ENCODE measurements around the gene B3GALNT1. TPM values are rescaled to one million over a fixed set of nuclear protein-coding genes. Genes with fewer than 3 reads are reported as not detected.

The B3GALNT1 gene
- total RNA-seq, 1 experiment from 2014 or later: 9.0 TPM

- no peaks in the 10 kb centered on the region for H3K9me3 Mint-ChIP-seq (ENCODE audit: unreplicated experiment)
- CTCF ChIA-PET: no interaction called here
- POLR2A ChIA-PET: no interaction called here
- Histone ChIP-seq H3K4me1 (no peaks in the 10 kb centered on the region), H3K9me3 (no peaks in the 10 kb centered on the region), H3K4me3 (ENCODE audit: low read depth, low read length) (no peak overlapping the region), H3K36me3 (ENCODE audit: control insufficient read depth, insufficient read depth, low read length) (no peaks in the 10 kb centered on the region), H3K27me3 (replicated peaks; ENCODE audit: control insufficient read depth, insufficient read depth, low read length) (no peaks in the 10 kb centered on the region)
- DNase-seq: no peak
- BruUV-seq (replicated peaks): no TSS peak
- no peaks in the 10 kb centered on the region for H3K27me3 Mint-ChIP-seq (ENCODE audit: insufficient read depth, unreplicated experiment)
- no peak for TF ChIP-seq CTCF (IDR thresholded peaks at IDR 0.05; ENCODE audit: insufficient read depth in 1 of 2, low read depth in 1 of 2, low read length in 1 of 2, severe bottlenecking in 1 of 2, unreplicated experiment in 1 of 2)
- no peak overlapping the region for H3K27ac Mint-ChIP-seq (ENCODE audit: unreplicated experiment)
- no peaks in the 10 kb centered on the region for H3K36me3 Mint-ChIP-seq (ENCODE audit: insufficient read depth, unreplicated experiment)
- no peak overlapping the region for H3K4me3 Mint-ChIP-seq (ENCODE audit: unreplicated experiment)
- intact Hi-C loops (cut with micrococcal nuclease; ENCODE audit: unreplicated experiment): no loop called here
- H3K4me1 Mint-ChIP-seq (ENCODE audit: low read depth, unreplicated experiment): no peaks in the 10 kb centered on the region
Measured at GRCh38 chr3:161072211-161072621, 32.9 kb downstream of the B3GALNT1 start.

- no peak for TF ChIP-seq CTCF (IDR thresholded peaks at IDR 0.05; ENCODE audit: insufficient read depth in 1 of 2, low read depth in 1 of 2, low read length in 1 of 2, severe bottlenecking in 1 of 2, unreplicated experiment in 1 of 2)
- no peak for DNase-seq
- Mint-ChIP-seq H3K4me3 (ENCODE audit: unreplicated experiment) (no peak overlapping the region), H3K27me3 (ENCODE audit: insufficient read depth, unreplicated experiment) (no peaks in the 10 kb centered on the region), H3K27ac (ENCODE audit: unreplicated experiment) (no peak overlapping the region), H3K4me1 (ENCODE audit: low read depth, unreplicated experiment) (no peaks in the 10 kb centered on the region), H3K36me3 (ENCODE audit: insufficient read depth, unreplicated experiment) (no peaks in the 10 kb centered on the region), H3K9me3 (ENCODE audit: unreplicated experiment) (no peaks in the 10 kb centered on the region)
- H3K36me3 ChIP-seq (ENCODE audit: control insufficient read depth, insufficient read depth, low read length): no peaks in the 10 kb centered on the region
- POLR2A ChIA-PET: no interaction called here
- no peak overlapping the region for H3K4me3 ChIP-seq (ENCODE audit: low read depth, low read length)
- no peaks in the 10 kb centered on the region for H3K4me1 ChIP-seq
- intact Hi-C loops (cut with micrococcal nuclease; ENCODE audit: unreplicated experiment): no loop called here
- no TSS peak for BruUV-seq (replicated peaks)
- no peaks in the 10 kb centered on the region for H3K27me3 ChIP-seq (replicated peaks; ENCODE audit: control insufficient read depth, insufficient read depth, low read length)
- H3K9me3 ChIP-seq: no peaks in the 10 kb centered on the region
- CTCF ChIA-PET: no interaction called here
Measured at GRCh38 chr3:161070980-161071663, 34.0 kb downstream of the B3GALNT1 start.

- CTCF ChIA-PET: no interaction called here
- H3K4me3 ChIP-seq (ENCODE audit: low read depth, low read length): no peak overlapping the region
- Mint-ChIP-seq H3K36me3 (ENCODE audit: insufficient read depth, unreplicated experiment) (no peaks in the 10 kb centered on the region), H3K4me1 (ENCODE audit: low read depth, unreplicated experiment) (no peaks in the 10 kb centered on the region), H3K27me3 (ENCODE audit: insufficient read depth, unreplicated experiment) (no peaks in the 10 kb centered on the region), H3K27ac (ENCODE audit: unreplicated experiment) (no peak overlapping the region), H3K9me3 (ENCODE audit: unreplicated experiment) (no peaks in the 10 kb centered on the region), H3K4me3 (ENCODE audit: unreplicated experiment) (no peak overlapping the region)
- POLR2A ChIA-PET: no interaction called here
- intact Hi-C loops (cut with micrococcal nuclease; ENCODE audit: unreplicated experiment): no loop called here
- no peak for TF ChIP-seq CTCF (IDR thresholded peaks at IDR 0.05; ENCODE audit: insufficient read depth in 1 of 2, low read depth in 1 of 2, low read length in 1 of 2, severe bottlenecking in 1 of 2, unreplicated experiment in 1 of 2)
- H3K4me1 ChIP-seq: no peaks in the 10 kb centered on the region
- no peaks in the 10 kb centered on the region for H3K36me3 ChIP-seq (ENCODE audit: control insufficient read depth, insufficient read depth, low read length)
- no peak for DNase-seq
- no TSS peak for BruUV-seq (replicated peaks)
- H3K27me3 ChIP-seq (replicated peaks; ENCODE audit: control insufficient read depth, insufficient read depth, low read length): no peaks in the 10 kb centered on the region
- H3K9me3 ChIP-seq: no peaks in the 10 kb centered on the region
Measured at GRCh38 chr3:161070252-161070930, 34.8 kb downstream of the B3GALNT1 start.
